ENCODE measurements around the gene POLR2J.
"Not testable (repeated sequence)": the region's sequence is repeated elsewhere in the genome, so short reads cannot be mapped to it uniquely, and the experiment has no call there.

POLR2J gene

GRCh38 chr7:102494473-102495149, 15.9 kb upstream of the POLR2J start:
- DNase-seq (ENCODE audit: low read depth in 2 of 2), result not testable (repeated sequence)

DNA sequence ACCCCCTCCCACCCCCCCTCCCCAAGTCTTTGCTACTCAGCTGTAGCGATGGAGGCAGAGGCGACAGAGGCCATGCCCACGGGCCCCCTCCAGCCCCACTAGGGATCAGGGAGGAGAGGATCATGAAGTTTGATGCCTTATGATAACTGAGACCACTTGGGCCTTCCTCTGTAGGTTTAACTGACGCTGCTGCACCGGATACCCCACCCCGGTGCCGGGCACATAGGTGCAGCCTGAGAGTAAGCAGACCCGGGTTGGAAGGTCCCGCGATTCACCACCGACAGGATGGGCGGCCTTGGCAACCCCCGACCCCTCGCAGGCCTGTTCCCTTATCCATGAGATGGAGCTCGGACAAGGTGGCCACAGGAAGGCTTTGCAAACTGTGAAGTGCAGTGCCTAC, 15.3 kb upstream of the POLR2J start:
- DNase-seq (ENCODE audit: low read depth in 2 of 2), result not testable (repeated sequence)

DNA sequence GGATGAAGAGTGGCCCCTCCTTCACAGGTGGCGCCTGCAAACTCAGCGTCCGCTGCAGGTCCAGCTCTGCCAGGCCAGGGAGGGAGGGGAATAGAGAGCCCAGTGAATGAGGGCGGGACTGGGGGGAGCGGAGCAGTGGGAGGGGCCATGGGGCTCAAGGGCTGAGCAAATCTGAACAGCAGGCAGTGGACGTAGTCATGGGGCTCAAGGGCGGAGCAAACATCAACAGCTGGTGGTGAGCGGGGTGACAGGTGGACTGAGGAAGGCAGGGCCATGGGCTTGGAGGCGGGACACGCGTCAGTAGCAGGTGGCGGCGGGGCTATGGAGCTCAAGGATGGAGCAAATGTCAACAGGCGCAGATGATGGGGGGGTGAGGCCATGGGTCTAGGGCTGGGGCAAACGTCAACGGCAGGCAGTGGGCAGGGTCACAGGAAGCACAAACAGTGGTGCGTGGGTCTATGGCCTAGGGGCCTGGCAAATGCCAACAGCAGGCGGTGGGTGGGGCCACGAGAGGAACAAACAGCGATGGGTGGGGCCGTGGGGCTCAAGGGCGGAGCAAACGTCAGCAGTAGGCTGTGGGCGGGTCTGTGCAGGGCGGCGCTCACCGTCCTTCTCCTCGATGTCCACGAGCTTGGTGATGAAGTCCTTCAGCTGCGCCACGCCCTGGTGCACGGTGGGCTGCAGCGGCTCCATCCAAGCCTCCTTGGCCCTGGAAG, 14.7 kb upstream of the POLR2J start:
- DNase-seq (ENCODE audit: low read depth in 2 of 2), result not testable (repeated sequence)

- DNase-seq (ENCODE audit: low read depth in 2 of 2), result not testable (repeated sequence)
Observed at GRCh38 chr7:102490529-102491075, 11.9 kb upstream of the POLR2J start.

DNA sequence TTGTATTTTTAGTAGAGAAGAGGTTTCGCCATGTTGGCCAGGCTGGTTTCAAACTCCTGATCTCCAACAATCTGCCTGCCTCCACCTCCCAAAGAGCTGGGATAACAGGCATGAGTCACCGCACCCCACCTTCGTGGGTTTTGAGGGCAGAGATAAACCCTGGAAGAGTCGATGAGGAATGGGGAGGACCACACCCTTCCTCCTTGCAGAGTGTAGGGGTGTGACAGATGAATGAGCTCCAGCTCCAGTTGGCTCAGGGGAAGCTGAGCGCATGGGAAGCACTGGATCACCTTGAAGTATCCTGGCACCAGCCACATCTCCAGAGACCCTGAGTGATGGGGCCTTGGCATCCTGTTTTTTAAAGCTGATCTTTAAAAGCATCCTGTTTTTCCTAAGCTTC, 5.6 kb upstream of the POLR2J start:
- DNase-seq (ENCODE audit: low read depth in 2 of 2), result not testable (repeated sequence)

GRCh38 chr7:102481962-102482361, 3.2 kb upstream of the POLR2J start:
- not testable (repeated sequence) for DNase-seq (ENCODE audit: low read depth in 2 of 2)

DNA sequence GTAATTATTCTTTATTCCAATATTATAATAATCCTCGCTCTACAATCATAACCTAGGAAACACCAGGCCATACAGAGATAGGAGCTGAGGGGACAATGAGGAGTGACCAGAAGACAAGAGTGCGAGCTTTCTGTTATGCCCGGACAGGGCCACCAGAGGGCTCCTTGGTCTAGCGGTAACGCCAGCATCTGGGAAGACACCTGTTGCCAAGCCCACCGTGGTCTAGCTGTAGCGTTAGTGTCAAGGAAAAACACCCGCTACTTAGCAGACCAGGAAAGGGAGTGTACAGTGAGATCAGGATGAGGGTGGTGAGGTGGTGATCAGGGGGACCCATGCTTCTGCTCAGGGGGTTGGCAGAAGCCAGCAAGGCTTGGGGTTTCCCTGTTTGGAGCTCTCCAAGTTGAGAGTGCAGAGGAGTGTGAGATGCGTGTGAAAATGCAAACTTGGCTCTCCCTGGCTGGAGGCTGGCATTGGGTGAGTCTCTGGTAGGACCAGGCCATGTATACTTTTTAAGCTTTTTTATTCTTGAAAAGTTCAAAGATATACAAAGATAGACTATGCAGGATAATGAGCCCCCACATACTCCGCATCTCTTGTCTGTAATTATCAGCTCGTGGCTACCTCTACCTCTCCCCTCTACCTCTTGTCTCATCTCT, 1.4 kb upstream of the POLR2J start:
- not testable (repeated sequence) for DNase-seq (ENCODE audit: low read depth in 2 of 2)

- not testable (repeated sequence) for DNase-seq (ENCODE audit: low read depth in 2 of 2)
Observed at GRCh38 chr7:102479209-102479584, 475 bp upstream of the POLR2J start.

DNA sequence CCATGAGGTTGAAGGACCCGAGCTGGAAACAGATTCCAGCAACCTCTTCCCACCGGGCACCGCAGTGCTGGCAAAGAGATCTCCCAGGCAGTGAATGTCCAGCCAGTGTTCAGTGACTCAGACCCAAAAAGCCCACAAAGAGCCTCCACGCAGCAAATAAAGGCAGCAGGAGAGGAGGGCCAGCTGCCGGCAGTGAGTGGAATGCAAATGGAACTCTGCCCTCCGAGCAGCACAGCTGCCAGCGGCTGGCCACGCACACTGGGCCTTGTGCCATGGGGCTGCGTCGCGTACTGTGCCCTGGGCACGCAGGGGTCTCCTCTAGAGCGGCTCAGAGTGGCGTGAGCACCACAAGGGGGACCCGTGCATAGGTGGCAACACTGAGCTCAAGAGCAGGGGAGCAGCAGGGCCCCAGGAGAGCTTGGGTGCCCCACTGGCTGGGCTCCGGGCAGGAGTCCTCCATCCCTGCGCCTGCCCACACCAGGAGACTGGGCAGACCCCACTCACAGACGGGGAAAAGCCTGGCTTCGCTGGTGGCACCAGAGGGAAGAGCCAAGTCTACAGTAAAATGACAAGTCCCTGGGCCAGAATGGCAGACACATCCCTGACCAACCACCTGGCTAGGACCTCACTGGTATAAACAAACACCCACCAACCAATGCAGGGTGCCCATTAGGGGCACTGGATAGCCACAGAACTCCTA, 3.8 kb downstream of the POLR2J start:
- DNase-seq (ENCODE audit: low read depth in 2 of 2), result not testable (repeated sequence)

DNA sequence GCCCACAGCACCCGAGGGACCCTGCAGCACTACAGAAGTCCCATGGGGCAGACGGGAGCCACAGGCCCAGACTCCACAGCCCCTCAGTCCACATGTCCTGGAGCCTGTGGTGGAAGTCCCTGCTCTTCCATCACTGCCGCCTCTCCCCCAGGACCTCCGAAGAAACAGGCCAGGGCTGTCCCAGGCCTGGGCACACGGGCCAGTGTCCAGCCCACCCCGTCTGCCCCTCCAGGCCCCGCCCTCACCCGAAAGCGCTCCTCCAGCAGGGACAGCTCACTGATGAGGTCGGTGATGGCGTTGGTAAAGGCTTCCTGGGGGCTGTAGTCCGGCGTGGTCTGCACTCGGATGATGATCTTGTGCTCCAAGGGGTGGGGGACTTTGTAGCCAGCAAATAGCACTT, 4.6 kb downstream of the POLR2J start:
- DNase-seq (ENCODE audit: low read depth in 2 of 2), result not testable (repeated sequence)

DNA sequence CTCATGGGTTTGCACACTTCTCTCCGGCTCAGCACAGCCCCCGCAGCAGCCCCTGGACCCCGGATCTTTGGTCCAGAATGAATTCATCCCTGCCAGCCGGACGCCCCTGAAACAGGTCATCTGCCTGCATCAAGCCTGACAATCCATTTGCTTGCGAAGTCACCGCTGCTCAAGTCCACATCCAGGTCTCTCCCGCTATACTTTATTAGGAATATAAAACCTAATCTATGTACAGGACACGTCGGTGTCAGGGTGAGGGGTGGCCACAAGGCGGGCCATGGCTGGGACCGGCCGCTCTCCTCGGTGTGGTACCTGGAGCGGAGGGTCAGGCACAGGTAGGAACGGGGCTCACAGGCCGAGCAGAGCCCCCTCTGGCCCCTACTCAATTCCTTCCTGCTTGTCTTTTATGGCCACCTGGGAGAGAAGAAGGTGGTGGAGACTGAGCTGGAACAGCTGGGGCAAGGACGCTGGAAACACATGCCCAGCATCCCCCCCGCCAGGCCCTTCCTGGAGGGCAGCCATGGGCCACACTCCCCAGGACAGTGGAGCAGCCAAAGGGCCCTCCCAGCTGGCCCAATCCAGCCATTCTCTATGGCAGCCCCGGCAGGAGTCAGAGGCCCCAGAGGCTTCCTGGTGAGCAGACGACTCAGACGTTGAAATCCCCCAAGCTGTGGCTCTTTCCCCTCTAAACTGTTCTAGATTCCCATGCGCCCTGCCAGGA, 5.3 kb downstream of the POLR2J start:
- no peak for DNase-seq (ENCODE audit: low read depth in 2 of 2)

DNA sequence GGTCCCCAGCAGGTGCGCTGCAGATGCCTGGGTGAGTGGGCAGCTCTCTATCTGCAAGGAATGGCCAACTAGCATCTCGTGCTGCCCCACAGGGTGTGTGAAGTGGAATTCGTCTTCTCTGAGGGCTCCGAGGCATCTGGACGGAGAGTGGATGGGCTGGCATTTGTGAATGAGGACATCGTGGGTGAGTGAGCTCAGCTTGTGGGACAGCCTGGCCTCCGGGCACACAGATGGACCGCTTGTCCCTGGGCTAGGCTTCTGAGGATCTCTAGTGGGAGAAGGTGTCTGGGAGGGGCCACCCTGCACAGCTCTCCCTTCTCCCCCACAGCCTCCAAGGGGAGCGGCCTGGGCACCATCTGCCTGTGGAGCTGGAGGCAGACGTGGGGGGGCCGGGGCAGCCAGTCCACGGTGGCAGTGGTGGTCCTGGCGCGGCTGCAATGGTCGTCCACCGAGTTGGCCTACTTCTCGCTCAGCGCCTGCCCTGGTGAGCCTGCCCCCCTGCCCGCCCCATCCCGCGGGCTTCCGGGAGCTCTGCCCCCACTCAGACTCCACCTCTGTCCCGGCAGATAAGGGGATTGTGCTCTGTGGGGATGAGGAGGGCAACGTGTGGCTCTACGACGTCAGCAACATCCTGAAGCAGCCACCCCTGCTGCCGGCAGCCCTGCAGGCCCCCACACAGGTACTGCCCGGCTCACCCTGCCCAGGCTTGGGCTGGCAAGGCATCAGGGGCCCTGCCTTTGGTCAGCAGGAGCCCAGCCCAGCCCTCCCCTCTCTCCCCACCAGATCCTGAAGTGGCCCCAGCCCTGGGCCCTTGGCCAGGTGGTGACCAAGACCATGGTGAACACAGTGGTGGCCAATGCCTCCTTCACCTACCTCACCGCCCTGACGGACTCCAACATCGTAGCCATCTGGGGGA, 6.3 kb downstream of the POLR2J start:
- DNase-seq (ENCODE audit: low read depth in 2 of 2), result no peak

DNA sequence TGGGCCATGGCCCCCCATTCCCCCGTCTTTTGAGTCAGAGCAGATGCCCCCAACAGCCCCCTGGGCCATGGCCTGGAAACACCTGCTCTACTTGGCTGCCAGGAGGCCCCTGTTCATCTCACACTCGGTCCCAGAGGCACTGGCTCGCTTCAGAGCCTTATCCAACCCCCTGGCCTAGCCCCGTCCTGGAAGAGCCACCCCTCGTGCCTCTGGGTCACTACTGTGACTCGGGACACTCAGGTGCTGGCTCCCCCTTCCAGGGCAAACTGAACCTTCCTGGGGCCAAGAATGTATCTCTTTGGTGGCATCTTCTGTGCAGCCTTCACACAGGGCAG, 7.0 kb downstream of the POLR2J start:
- DNase-seq (ENCODE audit: low read depth in 2 of 2), result no peak

- no peak for DNase-seq (ENCODE audit: low read depth in 2 of 2)
Observed at GRCh38 chr7:102469972-102470825, 8.5 kb downstream of the POLR2J start.

GRCh38 chr7:102469351-102469971, 9.3 kb downstream of the POLR2J start:
- DNase-seq (ENCODE audit: low read depth in 2 of 2), result no peak

DNA sequence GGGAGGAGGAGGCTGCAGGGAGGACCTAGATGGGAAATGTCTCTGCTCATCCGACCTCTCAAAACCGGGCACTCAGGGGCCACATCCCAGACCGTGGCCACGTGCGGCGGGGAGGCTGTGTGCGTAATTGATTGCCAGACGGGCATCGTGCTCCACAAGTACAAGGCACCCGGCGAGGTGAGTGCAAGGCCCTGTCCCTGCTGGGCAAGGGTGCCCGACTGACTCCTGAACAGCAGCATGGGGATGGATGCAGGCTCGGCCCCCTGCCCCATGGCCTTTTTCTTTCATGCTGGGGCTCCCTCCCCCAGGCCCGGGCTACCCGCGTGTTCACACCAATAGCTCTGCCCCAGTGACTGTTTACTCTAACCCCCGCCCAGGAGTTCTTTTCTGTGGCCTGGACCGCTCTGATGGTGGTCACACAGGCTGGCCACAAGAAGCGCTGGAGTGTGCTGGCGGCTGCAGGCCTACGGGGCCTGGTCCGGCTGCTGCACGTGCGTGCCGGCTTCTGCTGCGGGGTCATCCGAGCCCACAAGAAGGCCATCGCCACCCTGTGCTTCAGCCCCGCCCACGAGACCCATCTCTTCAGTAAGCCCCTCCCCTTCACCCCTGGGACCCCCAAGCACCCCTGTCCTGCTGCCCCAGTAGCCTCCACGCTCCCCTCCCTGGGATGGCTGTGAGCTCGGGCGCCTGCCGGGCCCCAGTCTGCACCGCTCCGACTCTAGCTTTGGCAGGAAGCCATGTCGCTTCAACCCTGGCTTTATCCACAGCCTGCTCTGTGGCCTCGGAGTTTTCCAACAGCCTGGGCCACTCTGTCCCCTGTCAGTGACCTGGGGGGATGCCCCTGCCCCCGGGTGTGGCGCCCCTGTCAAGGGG, 10.0 kb downstream of the POLR2J start:
- DNase-seq (ENCODE audit: low read depth in 2 of 2), result no peak

- DNase-seq (ENCODE audit: low read depth in 2 of 2), result no peak
Observed at GRCh38 chr7:102467581-102468477, 10.9 kb downstream of the POLR2J start.
